SK-N-SH (cell line): ENCODE results near the gene RSRP1. TPM values are rescaled to one million over a fixed set of nuclear protein-coding genes. Genes with fewer than 3 reads are reported as not detected.

Experiments
- CTCF ChIA-PET: fragments of 300-600, 350-600 bp; formaldehyde crosslinking; extraction: SDS; loops from one replicate; lab custom pipeline; 2021; lab: Yijun Ruan, JAX
- POLR2A ChIA-PET: fragments of 350-600 bp; sonication (Branson Sonifier 250); formaldehyde crosslinking; extraction: SDS; loops from one replicate; lab custom pipeline; 2020; ENCODE audit warnings: antibody characterized with exemption, inconsistent platforms; lab: Yijun Ruan, JAX
- DNase-seq: peaks from one replicate; pipeline ENCODE4 v3.0.0; 2012
- H2AFZ ChIP-seq: fragments of 200-600 bp; sonication (generic); 2 replicates; pipeline ENCODE4 v1.8.1; 2016; ENCODE audit warnings: antibody characterized with exemption, mild to moderate bottlenecking, low read depth
- H3F3A ChIP-seq: fragments of 200-600 bp; sonication (generic); replicated peaks from 2 replicates; pipeline ENCODE3; 2016; ENCODE audit warnings: antibody characterized with exemption, mild to moderate bottlenecking; ENCODE audit not compliant: insufficient read depth
- H3K27ac ChIP-seq, 2 experiments: fragments of 200-500 bp in 1 of 2; fragments of 200-600 bp in 1 of 2; sonication (Bioruptor generic) in 1 of 2; sonication (generic), shearing (Covaris generic) in 1 of 2; 2 replicates each; pipeline versions ENCODE4 v1.5.1 to v1.6.1; 2014 to 2016; ENCODE audit warnings: low read depth in 2 of 2, inconsistent platforms in 1 of 2, low read length in 1 of 2, mild to moderate bottlenecking in 1 of 2, mixed read lengths in 1 of 2
- H3K27me3 ChIP-seq: fragments of 200-600 bp; sonication (generic), shearing (Covaris generic); 2 replicates; pipeline ENCODE4 v1.6.1; 2016; ENCODE audit warnings: mixed run types; ENCODE audit not compliant: insufficient read depth
- H3K36me3 ChIP-seq, 2 experiments: fragments of 200-500 bp in 1 of 2; fragments of 200-600 bp in 1 of 2; sonication (Bioruptor generic) in 1 of 2; sonication (generic) in 1 of 2; replicated peaks in 1 of 2; 2 replicates each; pipeline versions ENCODE3 to v1.5.1; 2014 to 2016; ENCODE audit warnings: low read length in 1 of 2, mild to moderate bottlenecking in 1 of 2; ENCODE audit not compliant: insufficient read depth in 2 of 2, control insufficient read depth in 1 of 2
- H3K4me1 ChIP-seq, 2 experiments: fragments of 200-500 bp in 1 of 2; fragments of 200-600 bp in 1 of 2; sonication (Bioruptor generic) in 1 of 2; sonication (generic), shearing (Covaris generic) in 1 of 2; 2 replicates each; pipeline versions ENCODE4 v1.5.1 to v1.6.1; 2014 to 2016; ENCODE audit warnings: low read depth in 1 of 2, low read length in 1 of 2, mixed run types in 1 of 2; ENCODE audit not compliant: insufficient read depth in 2 of 2, control insufficient read depth in 1 of 2
- H3K4me2 ChIP-seq: fragments of 200-600 bp; sonication (generic), shearing (Covaris generic); 2 replicates; pipeline ENCODE4 v1.6.1; 2017; ENCODE audit warnings: mixed run types
- H3K4me3 ChIP-seq, 2 experiments: fragments of 200-500 bp in 1 of 2; fragments of 200-600 bp in 1 of 2; sonication (Bioruptor generic) in 1 of 2; sonication (generic), shearing (Covaris generic) in 1 of 2; 2 replicates each; pipeline versions ENCODE4 v1.5.1 to v1.8.1; 2014 to 2016; ENCODE audit warnings: low read depth in 2 of 2, inconsistent platforms in 1 of 2, low read length in 1 of 2, mild to moderate bottlenecking in 1 of 2, mixed read lengths in 1 of 2, moderate library complexity in 1 of 2
- H3K79me2 ChIP-seq: fragments of 200-600 bp; sonication (generic); 2 replicates; pipeline ENCODE4 v1.8.1; 2017; ENCODE audit warnings: mild to moderate bottlenecking; ENCODE audit not compliant: insufficient read depth
- H3K9ac ChIP-seq: fragments of 200-600 bp; sonication (generic); 2 replicates; pipeline ENCODE4 v1.6.1; 2017; ENCODE audit warnings: mixed run types
- H3K9me2 ChIP-seq: fragments of 200-600 bp; sonication (generic); 2 replicates; pipeline ENCODE4 v1.6.1; 2017; ENCODE audit warnings: mixed run types
- H3K9me3 ChIP-seq: fragments of 200-600 bp; sonication (generic); 2 replicates; pipeline ENCODE4 v1.6.1; 2017; ENCODE audit warnings: mixed run types, mild to moderate bottlenecking, moderate library complexity
- H4K20me1 ChIP-seq: fragments of 200-600 bp; sonication (generic); 2 replicates; pipeline ENCODE4 v1.6.1; 2017; ENCODE audit warnings: mild to moderate bottlenecking, mixed run types; ENCODE audit not compliant: insufficient read depth
- CHD2 ChIP-seq: fragments of 150-350 bp; IDR thresholded peaks from 2 replicates; pipeline ENCODE4 v1.6.1; 2018; ENCODE audit warnings: low read length; ENCODE audit not compliant: partially characterized antibody
- ELF1 ChIP-seq: IDR thresholded peaks from 2 replicates; pipeline ENCODE4 v1.4.0; 2012
- FOXM1 ChIP-seq: IDR thresholded peaks from 2 replicates; pipeline ENCODE4 v1.4.0; 2012; ENCODE audit warnings: low read depth, mild to moderate bottlenecking
- GABPA ChIP-seq: IDR thresholded peaks from 2 replicates; pipeline ENCODE4 v1.4.0; 2012; ENCODE audit warnings: low read depth, mild to moderate bottlenecking
- IRF3 ChIP-seq: fragments of 150-350 bp; IDR thresholded peaks from 2 replicates; pipeline ENCODE4 v1.6.1; 2016; ENCODE audit warnings: mild to moderate bottlenecking, low read depth, low read length
- PBX3 ChIP-seq: IDR thresholded peaks from 2 replicates; pipeline ENCODE4; 2012
- RCOR1 ChIP-seq: fragments of 150-350 bp; IDR thresholded peaks from 2 replicates; pipeline ENCODE4 v1.6.1; 2017; ENCODE audit warnings: antibody characterized with exemption, low read length
- SIN3A ChIP-seq: IDR thresholded peaks from 2 replicates; pipeline ENCODE4 v1.6.1; 2012; ENCODE audit warnings: low read depth, mild to moderate bottlenecking, low read length, moderate library complexity, borderline replicate concordance
- SMC3 ChIP-seq: IDR thresholded peaks from 2 replicates; pipeline ENCODE4 v1.6.1; 2012; ENCODE audit warnings: low read depth, low read length, improper control_type of control experiment
- TEAD4 ChIP-seq: IDR thresholded peaks from 2 replicates; pipeline ENCODE4 v1.4.0; 2012; ENCODE audit warnings: mild to moderate bottlenecking, borderline replicate concordance; ENCODE audit not compliant: insufficient read depth
- YY1 ChIP-seq: IDR thresholded peaks from 2 replicates; pipeline ENCODE4 v1.4.0; 2012; ENCODE audit warnings: low read depth, mild to moderate bottlenecking
- WGBS: methylation state at CpG from one replicate; pipeline ENCODE4 v1.1.6; 2017; ENCODE audit warnings: low lambda C conversion rate; 5-methylcytosine and 5-hydroxymethylcytosine counted together
- polyA plus RNA-seq, 3 experiments: library from polyadenylated mRNA; depleted of rRNA; stranded (reverse); fragments of >200 nt; gene quantifications; 2 replicates each; pipeline ENCODE4 v1.2.3, GENCODE V29; 2012
- TF ChIP-seq, protein P1 (sequence below): IDR thresholded peaks from 2 replicates; pipeline ENCODE4 v1.4.0; 2012; ENCODE audit warnings: low read depth, borderline replicate concordance

Gene RSRP1
- polyA plus RNA-seq, 1 of the 3 experiments (the other 2 are of a cell fraction): 126 TPM

DNA sequence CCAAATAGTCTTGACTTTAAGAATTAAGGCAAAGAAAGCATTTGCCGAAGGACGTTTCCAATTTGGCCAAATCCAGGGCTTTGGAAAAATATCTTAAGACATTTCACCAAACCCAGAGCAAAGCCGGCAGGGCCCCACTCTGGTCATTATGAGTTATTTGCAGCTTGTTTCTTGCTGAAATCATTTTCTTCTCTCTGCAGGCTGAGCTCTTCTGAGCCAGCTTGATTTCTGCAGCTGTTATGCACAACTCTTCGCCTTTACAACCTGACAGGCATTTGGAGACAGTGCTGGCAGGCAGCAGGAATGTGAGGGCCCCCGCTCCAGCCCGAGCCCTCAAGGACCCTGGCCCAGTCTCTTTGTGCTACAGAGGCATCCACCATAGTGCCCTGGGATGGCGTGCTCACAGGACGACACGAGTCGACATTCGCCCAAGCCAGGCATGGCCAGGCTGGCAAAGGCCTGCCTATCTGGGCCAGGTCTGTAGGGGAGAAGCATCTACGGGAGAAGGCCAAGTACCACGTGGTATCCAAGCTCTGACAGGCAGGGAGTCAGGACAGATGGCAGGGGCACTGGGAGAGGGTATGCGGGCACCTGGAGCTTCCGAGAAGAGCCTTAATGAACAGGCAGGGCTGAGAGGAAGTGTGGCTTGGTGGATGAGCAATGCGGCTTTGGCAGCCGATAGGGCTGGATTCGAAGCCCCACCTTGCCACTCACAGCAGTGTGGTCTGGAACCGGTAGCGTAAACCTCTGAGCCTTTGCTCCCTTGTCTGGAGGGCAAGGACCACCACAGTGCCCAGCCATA lies 47.2 kb downstream of the RSRP1 start:
- no peak overlapping the region for H3K4me3 ChIP-seq
- WGBS: 71% methylated on average over 14 of the region's 20 CpGs
- H2AFZ ChIP-seq: no peak overlapping the region
- H3K4me2 ChIP-seq: no peak overlapping the region
- DNase-seq: no peak
- H3K9me3 ChIP-seq: no peaks in the 10 kb centered on the region
- H3K9ac ChIP-seq: no peak overlapping the region
- no peak overlapping the region for H3K27ac ChIP-seq
- H3K36me3 ChIP-seq: no peaks in the 10 kb centered on the region
- H3K9me2 ChIP-seq: no peaks in the 10 kb centered on the region
- H3K79me2 ChIP-seq: no peaks in the 10 kb centered on the region
- no peaks in the 10 kb centered on the region; a peak in 1 of 4 replicates for H3K4me1 ChIP-seq
- no peaks in the 10 kb centered on the region for H4K20me1 ChIP-seq
- ChIA-PET POLR2A (no interaction called here), CTCF (interaction anchor here (0.6 to 1.6 kb wide), 4 partner anchors 133 to 268 kb away, joined by 3 to 5 read pairs (median 4); no protein-coding TSS in a partner anchor)
- H3F3A ChIP-seq: no peaks in the 10 kb centered on the region
- TF ChIP-seq SIN3A (no peak), TEAD4 (no peak), SMC3 (no peak), RCOR1 (no peak), YY1 (no peak), ELF1 (no peak), CHD2 (no peak), FOXM1 (no peak)
- H3K27me3 ChIP-seq: no peaks in the 10 kb centered on the region; the same call in 1 of the 2 replicates

DNA sequence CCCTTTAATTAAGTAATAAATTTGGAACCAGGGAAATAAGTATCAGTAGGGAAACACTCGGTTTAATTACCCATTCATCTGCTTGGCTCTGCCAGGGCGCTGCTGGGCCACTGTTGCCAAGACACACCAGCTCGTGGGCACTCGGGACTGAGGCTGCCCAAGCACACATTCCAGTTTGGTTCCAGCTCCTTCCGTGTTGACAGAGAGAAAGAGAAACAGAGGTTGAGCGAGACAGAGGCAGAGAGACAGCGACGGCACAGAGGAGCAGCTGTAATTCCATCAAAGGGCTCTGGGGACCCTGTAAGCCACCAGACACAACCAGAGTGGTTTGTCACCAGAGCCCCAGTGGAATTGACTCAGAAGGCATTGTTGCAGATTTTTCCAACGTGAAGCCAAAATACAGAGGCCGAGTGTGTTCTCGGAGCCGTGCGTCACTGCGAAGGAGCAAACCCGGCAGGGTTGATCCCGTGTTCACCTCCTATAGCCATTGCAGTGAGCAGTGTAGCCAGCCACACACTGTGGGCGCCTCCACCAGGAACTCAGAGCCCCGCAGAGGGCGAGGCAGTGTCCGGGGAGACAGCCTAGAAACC lies 48.5 kb downstream of the RSRP1 start:
- no peaks in the 10 kb centered on the region; the same call in 1 of the 2 replicates for H3K27me3 ChIP-seq
- TF ChIP-seq PBX3: no peak
- no peak for TF ChIP-seq IRF3
- no peak for TF ChIP-seq TEAD4
- TF ChIP-seq, protein P1, sequence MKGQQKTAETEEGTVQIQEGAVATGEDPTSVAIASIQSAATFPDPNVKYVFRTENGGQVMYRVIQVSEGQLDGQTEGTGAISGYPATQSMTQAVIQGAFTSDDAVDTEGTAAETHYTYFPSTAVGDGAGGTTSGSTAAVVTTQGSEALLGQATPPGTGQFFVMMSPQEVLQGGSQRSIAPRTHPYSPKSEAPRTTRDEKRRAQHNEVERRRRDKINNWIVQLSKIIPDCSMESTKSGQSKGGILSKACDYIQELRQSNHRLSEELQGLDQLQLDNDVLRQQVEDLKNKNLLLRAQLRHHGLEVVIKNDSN: no peak
- no peak for TF ChIP-seq GABPA
- no peak for TF ChIP-seq RCOR1
- H3K27ac ChIP-seq: no peak overlapping the region
- H3K79me2 ChIP-seq: no peaks in the 10 kb centered on the region
- H2AFZ ChIP-seq: no peak overlapping the region
- H3F3A ChIP-seq: no peaks in the 10 kb centered on the region
- DNase-seq: no peak
- 56% methylated on average over 8 of the region's 20 CpGs for WGBS
- CTCF ChIA-PET: interaction anchor here (0.9 kb wide), 1 partner anchor 131 kb away, joined by 3 read pairs; no protein-coding TSS in a partner anchor
- H3K36me3 ChIP-seq: no peaks in the 10 kb centered on the region
- POLR2A ChIA-PET: no interaction called here
- no peaks in the 10 kb centered on the region for H3K9me3 ChIP-seq
- no peak overlapping the region for H3K4me2 ChIP-seq
- H3K9me2 ChIP-seq: no peaks in the 10 kb centered on the region
- H3K4me3 ChIP-seq: no peak overlapping the region
- no peaks in the 10 kb centered on the region for H4K20me1 ChIP-seq
- H3K9ac ChIP-seq: no peak overlapping the region
- H3K4me1 ChIP-seq: no peaks in the 10 kb centered on the region; a peak in 1 of 4 replicates
